ENCODE data around the gene MAML1.

Gene MAML1

DNA sequence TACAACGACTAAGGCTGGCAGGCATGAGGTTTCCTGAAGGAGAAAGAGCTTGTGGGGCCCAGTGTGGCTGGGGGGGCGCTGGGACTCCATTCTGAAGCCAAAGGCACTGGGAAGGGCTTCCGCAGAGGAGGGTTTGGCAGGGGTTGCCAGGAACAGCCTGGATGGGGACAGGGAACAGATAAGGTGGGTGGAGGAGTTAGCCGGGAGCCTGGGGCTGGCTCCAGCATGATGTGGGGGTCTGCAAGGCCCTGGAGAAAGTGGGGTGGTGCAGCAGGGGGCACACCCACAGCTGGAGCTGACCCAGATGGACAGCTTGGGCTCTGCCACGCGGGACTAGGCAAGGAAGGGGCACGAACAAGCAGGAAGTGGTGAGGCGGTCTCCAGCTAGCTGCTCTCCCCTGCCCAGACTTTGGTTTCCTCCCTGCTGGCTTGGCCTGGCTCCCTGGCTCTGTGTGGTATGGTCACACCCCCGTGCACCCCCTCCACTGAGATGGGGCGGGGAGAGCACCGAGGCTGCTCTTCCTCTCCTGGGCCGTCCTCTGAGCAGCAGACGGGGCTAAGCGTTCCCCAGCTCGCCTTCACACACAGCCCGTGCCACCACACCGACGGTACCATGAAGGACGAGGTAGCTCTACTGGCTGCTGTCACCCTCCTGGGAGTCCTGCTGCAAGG is 61.0 kb downstream of the MAML1 start, which contains the start of gene LTC4S:
Gene LTC4S, plus strand, starts transcription at position 519 of the 672 bp plus-strand sequence. Its CDS starts 95 bp downstream, at position 614.
- no peak for DNase-seq (ENCODE audit: low read depth in 1 of 2, low spot score in 1 of 2)

DNA sequence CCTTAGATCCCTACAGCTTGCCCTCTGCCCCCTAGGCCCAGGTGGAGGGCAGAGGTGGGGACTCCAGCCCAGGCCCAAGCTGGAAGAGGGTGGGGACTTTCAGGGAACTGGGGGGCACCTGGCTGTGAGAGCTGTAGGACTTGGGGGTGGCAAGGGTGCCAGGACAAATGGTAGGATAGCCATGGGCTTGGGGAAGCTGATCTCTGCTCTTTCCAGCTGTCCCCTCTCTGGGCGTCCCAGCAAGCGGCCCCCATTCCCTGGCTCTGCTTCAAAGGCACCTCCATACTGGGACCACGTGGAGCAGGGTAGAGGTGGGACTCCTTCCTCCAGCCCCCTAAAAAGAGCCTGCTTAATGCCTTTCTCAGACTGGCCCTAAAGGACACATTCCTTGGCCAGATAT is 61.5 kb downstream of the MAML1 start:
- DNase-seq (ENCODE audit: low read depth in 1 of 2, low spot score in 1 of 2), result no peak

- DNase-seq (ENCODE audit: low read depth in 1 of 2, low spot score in 1 of 2), result no peak
Measured at GRCh38 chr5:179794575-179794974, 62.0 kb downstream of the MAML1 start.

DNA sequence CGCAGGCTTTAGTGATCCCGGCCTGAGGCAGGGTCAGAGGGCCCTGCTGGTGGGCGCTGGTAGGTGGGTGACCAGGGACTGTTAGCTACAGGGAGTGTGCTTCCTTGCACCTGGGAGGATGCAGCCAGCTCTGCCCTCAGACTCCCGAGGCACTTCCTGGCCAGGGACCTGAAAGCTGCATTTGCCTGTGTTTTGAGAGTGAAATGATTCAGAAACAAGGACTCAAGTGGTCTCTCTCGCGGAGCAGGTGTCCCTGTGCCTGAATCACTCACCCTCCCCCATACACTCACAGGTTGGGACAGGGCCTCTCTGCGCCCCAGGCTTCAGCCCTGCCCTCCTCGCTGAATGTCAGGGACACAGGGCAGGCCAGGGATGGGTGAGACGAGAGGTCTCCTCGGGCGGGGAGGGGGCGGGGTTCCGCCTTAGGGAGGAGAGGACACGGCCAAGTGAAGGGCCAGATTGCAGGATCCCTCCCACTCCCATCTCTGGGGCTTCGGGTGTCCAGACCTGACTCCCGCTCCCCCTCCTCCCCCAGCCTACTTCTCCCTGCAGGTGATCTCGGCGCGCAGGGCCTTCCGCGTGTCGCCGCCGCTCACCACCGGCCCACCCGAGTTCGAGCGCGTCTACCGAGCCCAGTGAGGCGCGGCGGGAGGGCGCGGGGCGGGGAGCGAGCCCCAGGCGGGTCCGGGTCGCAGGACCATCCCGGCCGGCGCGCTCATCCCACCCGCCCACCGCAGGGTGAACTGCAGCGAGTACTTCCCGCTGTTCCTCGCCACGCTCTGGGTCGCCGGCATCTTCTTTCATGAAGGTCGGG is 62.6 kb downstream of the MAML1 start:
- no peak for DNase-seq (ENCODE audit: low read depth in 1 of 2, low spot score in 1 of 2)

DNA sequence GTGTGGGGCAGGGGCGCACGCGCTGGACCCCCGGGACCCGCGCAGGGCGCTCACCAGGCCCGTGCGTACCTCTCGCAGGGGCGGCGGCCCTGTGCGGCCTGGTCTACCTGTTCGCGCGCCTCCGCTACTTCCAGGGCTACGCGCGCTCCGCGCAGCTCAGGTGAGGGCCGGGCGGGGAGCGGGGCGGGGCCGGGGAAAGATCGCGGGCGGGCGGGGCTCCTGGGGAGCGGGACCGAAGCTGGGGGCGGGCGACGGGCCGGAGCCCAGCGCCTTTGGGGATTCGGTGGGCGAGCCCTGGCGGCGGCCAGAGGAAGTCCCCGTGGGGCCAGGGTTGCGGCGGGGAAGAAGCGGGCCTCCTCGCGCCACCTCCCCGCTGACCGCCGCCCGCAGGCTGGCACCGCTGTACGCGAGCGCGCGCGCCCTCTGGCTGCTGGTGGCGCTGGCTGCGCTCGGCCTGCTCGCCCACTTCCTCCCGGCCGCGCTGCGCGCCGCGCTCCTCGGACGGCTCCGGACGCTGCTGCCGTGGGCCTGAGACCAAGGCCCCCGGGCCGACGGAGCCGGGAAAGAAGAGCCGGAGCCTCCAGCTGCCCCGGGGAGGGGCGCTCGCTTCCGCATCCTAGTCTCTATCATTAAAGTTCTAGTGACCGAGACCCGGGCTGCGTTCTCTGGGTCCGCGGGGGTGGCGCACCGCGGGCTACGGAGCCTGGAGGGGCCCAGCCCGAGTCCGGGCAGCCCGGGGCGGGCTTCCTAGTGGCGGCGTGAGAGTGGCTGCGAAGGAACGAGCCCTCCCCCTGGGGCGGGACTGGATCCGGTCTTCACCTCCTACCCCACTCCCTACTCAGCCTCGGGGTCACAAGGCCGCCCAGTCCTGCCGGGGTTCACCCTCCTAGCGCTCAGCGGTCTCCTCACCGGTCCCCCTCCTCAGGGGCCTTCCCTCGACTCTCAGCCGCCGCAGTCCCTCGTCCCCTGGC is 63.5 kb downstream of the MAML1 start:
- peak; percentile 50 to 57 for DNase-seq (ENCODE audit: low read depth in 1 of 2, low spot score in 1 of 2)

DNA sequence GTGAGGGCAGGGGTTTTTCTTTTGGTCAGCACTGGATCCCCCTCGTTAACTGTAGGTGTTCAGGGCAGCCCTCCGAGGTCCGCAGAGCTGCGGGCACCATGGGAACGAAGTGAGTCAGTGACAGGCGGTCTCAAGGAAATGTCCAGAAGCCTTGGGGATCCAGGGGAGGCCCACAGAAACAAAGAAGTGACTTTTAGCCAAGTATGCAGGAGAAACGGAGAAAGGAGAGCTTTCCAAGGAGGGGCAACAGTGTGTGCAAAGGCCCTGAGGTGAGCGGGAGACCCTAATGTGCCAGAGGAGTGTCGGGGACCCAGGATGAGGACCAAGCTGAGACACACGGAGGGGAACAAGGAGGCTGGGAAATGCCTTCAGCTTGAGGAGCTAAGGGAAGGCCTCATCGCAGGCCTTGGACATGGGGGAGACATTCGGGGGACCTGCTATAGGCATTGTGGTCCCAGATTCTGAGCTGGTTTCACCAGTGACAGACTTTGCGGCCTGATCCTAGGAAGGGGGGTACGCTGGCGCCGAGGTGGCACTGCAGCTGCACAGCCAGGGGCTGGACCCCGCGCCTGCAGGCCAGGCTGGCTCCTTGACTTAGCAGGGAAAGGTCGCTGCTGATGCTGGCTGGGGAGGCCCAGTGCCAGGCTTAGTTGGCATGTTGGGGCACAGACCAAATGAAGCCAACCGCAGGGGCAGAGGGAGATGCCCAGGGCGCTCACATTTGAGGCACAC is 64.4 kb downstream of the MAML1 start:
- DNase-seq (ENCODE audit: low read depth in 1 of 2, low spot score in 1 of 2), result no peak

GRCh38 chr5:179797741-179798140 is 65.1 kb downstream of the MAML1 start:
- no peak for DNase-seq (ENCODE audit: low read depth in 1 of 2, low spot score in 1 of 2)

DNA sequence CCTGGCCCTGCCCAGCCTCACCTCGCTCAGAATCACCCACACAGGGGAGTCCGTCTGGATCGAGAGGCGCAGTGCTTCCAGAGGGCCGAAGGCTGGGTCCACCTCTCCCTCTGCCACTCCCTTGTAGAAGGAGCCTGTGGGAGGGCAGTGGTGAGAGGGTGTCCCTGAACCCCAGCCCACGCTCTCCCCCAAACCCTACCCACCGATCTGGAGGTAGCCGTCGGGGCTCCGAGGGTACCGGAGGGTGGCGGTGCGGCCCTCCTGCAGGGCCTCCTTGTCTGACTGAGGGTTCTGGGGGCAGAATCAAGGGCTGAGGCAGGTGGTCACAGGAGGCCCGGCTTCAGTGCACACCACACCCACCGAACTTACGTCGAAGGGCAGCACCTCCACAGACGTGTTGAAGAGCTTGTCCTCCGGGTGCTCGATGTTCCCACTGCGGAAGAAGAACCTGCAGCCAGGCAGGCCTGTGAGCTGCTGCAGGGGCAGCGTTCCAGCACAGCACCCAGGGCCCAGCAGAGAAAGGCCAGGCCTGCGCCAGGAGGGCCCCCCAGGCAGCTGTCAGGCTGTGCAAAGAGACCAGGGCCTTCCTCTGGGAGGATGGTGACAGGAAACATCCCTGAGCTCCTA is 65.6 kb downstream of the MAML1 start:
- DNase-seq (ENCODE audit: low read depth in 1 of 2, low spot score in 1 of 2), result no peak

DNA sequence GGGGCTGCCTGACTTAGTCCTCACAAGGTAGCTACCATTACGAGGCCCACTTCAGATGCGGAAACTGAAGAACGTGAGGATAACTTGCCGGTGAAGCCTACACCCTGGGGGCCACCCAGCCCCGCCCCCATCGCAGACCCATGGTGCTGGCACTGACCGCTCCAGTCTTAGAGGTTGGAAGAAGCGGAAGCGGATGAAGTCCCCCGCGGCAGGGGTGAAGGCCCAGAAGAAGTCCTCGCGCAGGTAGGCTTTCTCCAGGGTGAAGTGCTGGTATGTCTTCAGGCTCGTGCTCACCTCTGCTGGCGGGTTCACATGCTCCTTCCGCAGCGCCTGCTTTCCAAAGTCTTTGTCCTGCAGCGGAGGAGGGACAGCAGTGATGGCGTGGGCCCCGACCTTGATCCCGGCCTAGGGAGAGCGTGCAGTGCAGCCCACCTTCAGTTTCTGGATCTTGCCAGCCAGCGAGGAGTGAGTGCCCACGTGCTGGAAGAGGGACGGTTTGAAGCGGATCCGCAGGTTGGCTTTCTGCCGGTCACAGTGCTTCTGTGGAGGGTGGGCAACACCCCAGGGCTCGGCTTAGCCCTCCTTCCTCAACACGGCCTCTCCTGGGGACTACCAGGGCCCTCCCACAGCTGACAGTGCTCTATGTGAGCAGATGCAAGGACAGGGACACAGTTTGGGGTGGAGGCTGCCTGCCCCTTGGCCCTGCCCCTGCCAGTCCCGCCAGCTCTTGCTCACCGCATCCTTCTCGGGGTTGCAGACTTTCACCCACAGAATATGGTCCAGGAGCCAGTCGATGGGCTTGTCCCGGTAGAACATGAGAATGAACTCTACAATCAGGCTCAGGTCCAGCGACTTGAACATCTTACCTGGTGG is 66.4 kb downstream of the MAML1 start:
- no peak for DNase-seq (ENCODE audit: low read depth in 1 of 2, low spot score in 1 of 2)

DNA sequence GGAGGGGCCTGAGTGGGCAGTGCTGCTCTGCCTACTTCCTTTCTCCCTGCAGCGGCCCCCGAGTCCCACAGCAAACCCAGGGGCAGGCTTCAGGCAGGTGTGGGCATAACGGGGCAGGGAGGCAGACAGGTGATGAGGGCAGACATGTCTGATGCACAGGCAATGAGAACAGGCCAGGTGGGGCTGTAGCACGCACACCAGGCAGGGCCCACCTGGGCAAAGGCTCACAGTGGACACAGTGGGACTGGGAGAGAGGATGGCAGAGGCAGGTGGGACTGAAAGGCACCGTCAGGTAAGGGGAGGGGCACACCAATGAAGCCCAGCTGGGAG is 67.0 kb downstream of the MAML1 start:
- no peak for DNase-seq (ENCODE audit: low read depth in 1 of 2, low spot score in 1 of 2)

DNA sequence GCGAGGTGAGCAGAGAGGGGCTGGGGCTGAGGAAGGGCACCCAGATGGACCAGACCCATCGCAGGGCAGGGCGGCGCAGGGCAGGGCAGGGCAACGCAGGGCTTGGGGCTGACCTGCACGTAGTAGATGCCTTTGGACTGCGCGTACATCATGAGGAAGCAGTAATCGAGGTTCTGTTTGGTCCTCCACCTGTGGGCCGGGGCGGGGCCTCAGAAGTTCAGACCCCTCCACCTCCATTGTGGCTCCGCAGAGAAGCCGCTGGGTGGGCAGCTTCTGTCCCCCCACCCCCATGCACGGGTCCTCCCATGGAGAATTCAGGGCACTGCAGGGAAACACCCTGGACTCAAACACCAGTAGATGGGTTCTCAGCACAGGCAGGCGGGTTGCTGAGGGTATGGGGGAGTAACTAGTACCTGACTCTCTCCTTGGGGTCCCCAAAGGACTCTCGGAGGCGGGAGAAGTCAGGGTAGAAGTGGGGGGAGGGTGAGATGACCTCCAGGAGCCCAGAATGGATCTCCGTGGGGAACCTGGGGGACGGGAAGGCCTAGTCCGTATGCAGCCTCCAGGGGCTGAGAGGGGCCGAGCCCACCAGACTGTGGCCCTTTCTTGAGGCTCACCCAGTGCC is 67.6 kb downstream of the MAML1 start:
- no peak for DNase-seq (ENCODE audit: low read depth in 1 of 2, low spot score in 1 of 2)

DNA sequence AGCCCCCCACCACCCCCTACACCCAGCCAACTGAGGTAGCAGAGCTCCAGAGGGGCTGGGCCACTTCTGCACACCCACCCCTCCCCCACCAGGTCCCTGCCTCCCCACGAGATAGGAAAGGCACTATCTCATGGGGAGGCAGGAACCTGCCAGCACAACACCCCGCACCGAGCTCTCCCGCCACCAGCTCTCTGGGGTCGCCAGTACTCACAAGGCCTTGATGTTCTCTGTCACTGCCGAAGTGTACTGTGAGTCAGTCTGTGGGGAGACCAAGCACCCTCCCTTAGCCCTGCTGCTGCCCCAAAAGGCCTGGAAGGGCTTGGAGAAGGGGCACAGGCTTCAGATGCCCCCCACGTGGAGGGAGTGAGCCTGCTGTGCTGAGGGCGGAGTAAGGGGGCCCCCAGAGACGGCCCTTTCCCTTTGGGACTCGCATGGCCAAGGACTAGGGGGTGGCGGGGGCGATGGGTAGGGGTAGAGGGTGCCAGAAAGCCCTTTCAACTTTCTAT is 68.1 kb downstream of the MAML1 start:
- DNase-seq (ENCODE audit: low read depth in 1 of 2, low spot score in 1 of 2), result no peak

GRCh38 chr5:179801304-179802206 is 68.9 kb downstream of the MAML1 start:
- peak; percentile 74 to 83 for DNase-seq (ENCODE audit: low read depth in 1 of 2, low spot score in 1 of 2)

DNA sequence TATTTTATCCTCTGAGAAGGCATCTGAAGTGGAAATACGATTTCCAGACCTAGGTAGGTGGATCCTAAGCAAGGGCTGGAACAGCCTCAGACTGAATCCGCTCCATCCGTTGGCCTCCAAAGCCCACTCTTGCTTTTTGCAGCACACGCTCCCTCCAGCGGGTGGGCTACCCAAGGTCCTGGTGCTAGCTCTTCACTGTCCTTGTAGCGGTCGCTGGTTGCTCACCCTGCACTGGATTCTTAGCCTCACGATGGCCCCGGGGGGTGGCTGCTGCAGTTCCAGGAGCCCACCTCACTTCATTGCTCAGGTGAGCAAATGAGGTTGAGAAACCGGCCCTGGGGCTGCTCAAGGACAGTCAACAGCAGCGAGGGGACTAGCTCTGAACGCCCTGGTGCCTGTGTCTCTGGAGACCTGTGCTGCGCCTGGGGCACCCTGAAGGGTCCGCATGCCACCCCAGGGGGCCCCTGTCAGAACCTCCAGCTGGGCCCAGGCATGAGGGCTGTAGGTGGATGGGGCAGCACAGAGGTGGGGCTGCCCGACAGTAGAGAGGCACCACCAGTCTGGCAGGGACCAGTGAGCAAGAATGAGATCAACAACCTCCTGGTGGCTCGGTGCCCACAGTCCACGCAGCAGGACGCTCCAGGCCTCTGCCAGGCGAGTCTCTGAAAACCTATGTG is 69.7 kb downstream of the MAML1 start:
- no peak for DNase-seq (ENCODE audit: low read depth in 1 of 2, low spot score in 1 of 2)

- DNase-seq (ENCODE audit: low read depth in 1 of 2, low spot score in 1 of 2), result no peak
Measured at GRCh38 chr5:179802950-179803562, 70.4 kb downstream of the MAML1 start.

DNA sequence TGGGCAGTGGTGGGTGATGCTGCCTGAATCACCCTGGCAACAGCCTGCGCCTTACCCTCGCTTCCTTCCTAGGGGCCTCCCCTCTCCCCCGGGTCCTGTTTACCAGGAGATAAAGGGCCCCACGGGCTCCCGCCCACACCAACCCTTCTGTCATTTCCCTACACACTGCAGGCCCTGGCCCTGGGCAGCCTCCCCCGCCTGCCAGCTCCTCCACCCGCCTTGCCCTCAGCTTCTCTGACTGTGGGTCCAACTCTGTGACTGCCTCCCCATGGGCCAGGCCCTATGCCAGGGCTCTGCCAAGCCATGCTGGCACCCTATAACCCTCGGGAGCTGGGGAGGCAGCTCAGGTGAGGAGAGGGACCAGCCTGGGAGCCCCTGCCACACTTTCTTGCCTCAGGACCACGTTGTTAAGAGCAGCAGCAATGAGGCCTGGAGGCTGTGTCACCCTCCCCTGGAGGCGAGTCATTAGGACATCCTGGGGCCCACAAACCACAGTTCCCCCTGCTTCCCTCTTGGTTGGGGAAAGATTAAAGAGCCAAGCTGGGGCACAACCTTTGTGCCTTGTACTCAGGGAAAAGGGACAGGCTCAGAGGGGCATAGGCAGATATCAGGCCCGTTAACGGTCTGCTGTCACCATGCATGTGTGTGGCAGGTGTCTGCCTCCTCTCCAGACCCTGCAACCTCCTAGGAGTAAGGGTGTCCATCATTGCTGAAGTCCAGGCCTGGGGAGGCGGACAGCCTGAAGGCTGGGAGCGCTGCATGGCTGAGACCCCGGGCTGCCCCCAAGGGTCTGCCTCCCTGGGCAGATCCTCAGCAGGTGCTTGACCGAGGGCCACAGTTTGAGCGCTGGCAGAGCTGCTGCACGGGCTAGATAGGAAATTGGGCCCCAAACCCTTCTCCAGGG is 71.3 kb downstream of the MAML1 start:
- DNase-seq (ENCODE audit: low read depth in 1 of 2, low spot score in 1 of 2), result no peak

All from stimulated activated CD4-positive, alpha-beta T cell treated with anti-CD3 and anti-CD28 coated beads, Interleukin-15, amount 100 ng/mL, for 1 hour (primary cell).